ENCODE results near the gene FGF22. TPM values are rescaled to one million over a fixed set of nuclear protein-coding genes. Genes with fewer than 3 reads are reported as not detected.

Gene FGF22
- total and polyA plus RNA-seq, 4 donors: 0.08 TPM; not detected in 3

DNA sequence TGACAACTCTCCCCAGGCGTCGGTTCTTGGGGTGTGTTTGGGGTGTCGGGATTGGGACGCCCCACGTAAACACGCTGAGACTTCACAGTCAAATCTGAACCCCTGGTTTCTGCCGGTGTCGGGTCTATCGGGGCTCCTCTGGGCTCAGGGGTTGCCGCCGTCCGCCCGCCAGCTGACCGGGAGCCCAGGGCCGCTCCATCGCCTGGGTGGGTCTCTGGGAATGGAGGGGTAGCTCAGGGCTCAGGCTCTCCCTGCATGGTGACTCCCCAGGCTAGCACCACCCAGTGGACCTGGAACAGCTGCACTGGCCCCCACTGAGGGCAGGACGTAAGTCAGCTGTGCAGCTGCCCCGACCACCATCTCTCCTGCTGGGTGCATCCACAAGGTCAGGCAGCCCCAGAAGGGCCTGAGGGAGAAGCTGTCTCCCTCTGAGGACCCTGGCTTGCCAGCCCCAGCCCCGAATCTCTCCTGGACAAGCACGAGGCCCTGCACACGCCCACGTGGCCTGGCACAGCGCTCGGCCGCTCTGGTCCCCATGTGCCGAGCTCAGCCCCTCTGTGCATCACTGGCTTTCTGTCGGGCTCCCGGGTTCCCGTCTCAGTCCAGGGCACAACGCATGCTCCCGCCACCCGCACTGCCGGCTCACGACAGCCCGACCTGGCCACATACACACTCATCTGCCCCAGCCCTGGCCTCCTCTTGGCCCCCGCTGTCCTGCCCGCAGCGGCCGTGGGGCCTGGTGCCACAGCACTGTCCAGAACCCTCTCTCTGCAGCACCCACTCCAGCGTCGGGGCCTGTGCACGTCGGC lies 17.3 kb downstream of the FGF22 start:
- no peak overlapping the region for H3K9ac ChIP-seq (ENCODE audit: low read depth in 1 of 2, low read length in 2 of 2)
- no peaks in the 10 kb centered on the region for H3K27me3 ChIP-seq (ENCODE audit: control insufficient read depth in 4 of 4, insufficient read depth in 4 of 4, low read length in 3 of 4)
- TF ChIP-seq, protein P1, sequence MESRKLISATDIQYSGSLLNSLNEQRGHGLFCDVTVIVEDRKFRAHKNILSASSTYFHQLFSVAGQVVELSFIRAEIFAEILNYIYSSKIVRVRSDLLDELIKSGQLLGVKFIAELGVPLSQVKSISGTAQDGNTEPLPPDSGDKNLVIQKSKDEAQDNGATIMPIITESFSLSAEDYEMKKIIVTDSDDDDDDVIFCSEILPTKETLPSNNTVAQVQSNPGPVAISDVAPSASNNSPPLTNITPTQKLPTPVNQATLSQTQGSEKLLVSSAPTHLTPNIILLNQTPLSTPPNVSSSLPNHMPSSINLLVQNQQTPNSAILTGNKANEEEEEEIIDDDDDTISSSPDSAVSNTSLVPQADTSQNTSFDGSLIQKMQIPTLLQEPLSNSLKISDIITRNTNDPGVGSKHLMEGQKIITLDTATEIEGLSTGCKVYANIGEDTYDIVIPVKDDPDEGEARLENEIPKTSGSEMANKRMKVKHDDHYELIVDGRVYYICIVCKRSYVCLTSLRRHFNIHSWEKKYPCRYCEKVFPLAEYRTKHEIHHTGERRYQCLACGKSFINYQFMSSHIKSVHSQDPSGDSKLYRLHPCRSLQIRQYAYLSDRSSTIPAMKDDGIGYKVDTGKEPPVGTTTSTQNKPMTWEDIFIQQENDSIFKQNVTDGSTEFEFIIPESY (IDR thresholded peaks at IDR 0.05): no peak
- TF ChIP-seq EGR1 (IDR thresholded peaks at IDR 0.05; ENCODE audit: low read depth in 2 of 2): no peak
- TF ChIP-seq JUND (IDR thresholded peaks at IDR 0.05): no peak
- no peak for TF ChIP-seq NR2F2 (IDR thresholded peaks at IDR 0.05)
- peaks cover 0 to 18% (median 2%) of the 10 kb centered on the region in 4 donors for H3K36me3 ChIP-seq (ENCODE audit: control insufficient read depth in 4 of 4, insufficient read depth in 3 of 4, low read depth in 1 of 4, low read length in 3 of 4)
- WGBS: 69% methylated on average over 43 of the region's 43 CpGs
- H3K27ac ChIP-seq (ENCODE audit: low read depth in 1 of 2, low read length in 2 of 2): peak overlapping the region in 1 of 2 donors; percentile 16
- H3K4me1 ChIP-seq (ENCODE audit: control insufficient read depth in 4 of 4, insufficient read depth in 4 of 4, low read length in 3 of 4): peaks cover 28 to 54% (median 42%) of the 10 kb centered on the region in 4 donors
- DNase-seq (ENCODE audit: low spot score): no peak
- H3K9me3 ChIP-seq (ENCODE audit: control insufficient read depth in 4 of 4, low read length in 3 of 4): no peaks in the 10 kb centered on the region
- no peak overlapping the region for H3K4me3 ChIP-seq (ENCODE audit: low read depth in 1 of 3, low read length in 3 of 3)

DNA sequence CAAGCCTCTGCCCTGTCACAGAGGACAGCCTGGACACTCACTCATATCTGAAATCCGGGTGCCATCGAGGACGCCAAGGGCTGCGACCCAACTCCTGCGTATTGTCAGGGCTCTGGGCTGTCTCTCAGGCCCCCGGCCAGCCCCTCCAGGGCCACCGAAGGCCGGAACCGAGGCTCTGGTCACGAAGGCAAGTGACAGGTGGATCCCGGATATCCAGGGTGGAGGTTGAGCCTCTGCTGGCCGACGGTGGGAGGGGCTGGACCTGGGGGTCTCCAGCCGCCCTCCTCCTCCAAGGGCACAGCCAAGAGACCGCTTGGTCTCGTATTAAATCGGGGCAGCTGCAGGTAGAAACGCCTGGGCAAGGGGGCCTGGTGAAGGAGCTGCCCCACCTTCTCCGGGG lies 17.9 kb downstream of the FGF22 start:
- Histone ChIP-seq H3K9ac (ENCODE audit: low read depth in 1 of 2, low read length in 2 of 2) (peak overlapping the region in 1 of 2 donors; percentile 25), H3K4me1 (ENCODE audit: control insufficient read depth in 4 of 4, insufficient read depth in 4 of 4, low read length in 3 of 4) (peaks cover 28 to 54% (median 42%) of the 10 kb centered on the region in 4 donors), H3K27ac (ENCODE audit: low read depth in 1 of 2, low read length in 2 of 2) (peak overlapping the region in 1 of 2 donors; percentile 16), H3K36me3 (ENCODE audit: control insufficient read depth in 4 of 4, insufficient read depth in 3 of 4, low read depth in 1 of 4, low read length in 3 of 4) (peaks cover 0 to 12% (median 1%) of the 10 kb centered on the region in 4 donors), H3K9me3 (ENCODE audit: control insufficient read depth in 4 of 4, low read length in 3 of 4) (no peaks in the 10 kb centered on the region), H3K27me3 (ENCODE audit: control insufficient read depth in 4 of 4, insufficient read depth in 4 of 4, low read length in 3 of 4) (no peaks in the 10 kb centered on the region), H3K4me3 (ENCODE audit: low read depth in 1 of 3, low read length in 3 of 3) (no peak overlapping the region)
- no peak for DNase-seq (ENCODE audit: low spot score)
- no peak for TF ChIP-seq GABPA (IDR thresholded peaks at IDR 0.05 in 1 of 2, conservative IDR thresholded peaks at IDR 0.05 in 1 of 2)
- TF ChIP-seq JUND (IDR thresholded peaks at IDR 0.05): no peak
- TF ChIP-seq SP1 (IDR thresholded peaks at IDR 0.05): peak; percentile 44
- TF ChIP-seq CTCF (IDR thresholded peaks at IDR 0.05; ENCODE audit: low read depth, low read length, missing input control): no peak
- TF ChIP-seq TAF1 (conservative IDR thresholded peaks at IDR 0.05): no peak
- TF ChIP-seq FOXA2 (IDR thresholded peaks at IDR 0.05): no peak
- peak in 1 of 2 donors; percentile 37 for TF ChIP-seq HNF4A (conservative IDR thresholded peaks at IDR 0.05)
- peak in 1 of 2 donors; percentile 8 for TF ChIP-seq RXRA (IDR thresholded peaks at IDR 0.05)
- no peak for TF ChIP-seq YY1 (IDR thresholded peaks at IDR 0.05)
- TF ChIP-seq FOXA1 (IDR thresholded peaks at IDR 0.05): no peak
- TF ChIP-seq HNF4G (IDR thresholded peaks at IDR 0.05): no peak
- WGBS: 48% methylated on average over 19 of the region's 19 CpGs

Data from liver (tissue), 9 donors.